Omental fat pad (tissue), 4 donors: ENCODE data around the gene CS. TPM values are rescaled to one million over a fixed set of nuclear protein-coding genes. Genes with fewer than 3 reads are reported as not detected.

ENCODE experiments used
- ATAC-seq: fragments of 150-250 bp; one replicate; pipeline ENCODE4 v1.9.1; 2016; ENCODE audit warnings: mild to moderate bottlenecking, moderate library complexity; ENCODE audit not compliant: low FRiP score
- DNase-seq: peaks from one replicate; pipeline ENCODE4 v3.0.0-alpha.2; 2019; ENCODE audit warnings: low spot score
- CTCF ChIP-seq, 3 donors: fragments of 450-650 bp; IDR thresholded peaks; one replicate each; pipeline ENCODE4 v1.5.1; 2016 to 2017; ENCODE audit warnings: antibody characterized with exemption in 3 of 3, mild to moderate bottlenecking in 3 of 3, moderate library complexity in 2 of 3
- total RNA-seq, 4 donors: library from RNA; depleted of rRNA; stranded (reverse); fragments of >200 nt; gene quantifications; one replicate each; pipeline ENCODE4 v1.1.0, GENCODE V29; 2016

Gene CS
- total RNA-seq, 4 donors from 2014 or later: 143 to 210 (median 194) TPM

DNA sequence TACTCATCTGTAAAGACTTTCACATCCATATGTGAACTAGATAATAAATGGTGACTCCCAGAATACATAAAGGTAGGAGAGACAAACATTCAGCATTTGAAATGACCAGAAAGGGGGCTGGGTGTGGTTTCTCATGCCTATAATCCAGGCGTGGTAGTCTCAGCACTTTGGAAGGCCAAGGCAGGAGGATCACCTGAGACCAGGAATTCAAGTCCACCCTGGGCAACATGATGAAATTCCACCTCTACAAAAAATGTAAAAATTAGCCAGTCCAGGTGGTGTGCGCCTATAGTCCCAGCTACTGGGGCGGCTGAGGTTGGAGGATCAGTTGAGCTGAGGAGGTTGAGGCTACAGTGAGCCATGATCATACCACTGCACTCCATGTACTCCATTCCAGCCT is 4.1 kb upstream of the CS start:
- no peak for DNase-seq
- no peak for ATAC-seq
- TF ChIP-seq CTCF (IDR thresholded peaks at IDR 0.05): no peak

- peak; percentile 42 for DNase-seq
- TF ChIP-seq CTCF (IDR thresholded peaks at IDR 0.05): no peak
- peak; percentile 39 for ATAC-seq
Observed at GRCh38 chr12:56300644-56301464, 724 bp upstream of the CS start.

- ATAC-seq (peak; percentile 12), DNase-seq (no peak)
- no peak for TF ChIP-seq CTCF (IDR thresholded peaks at IDR 0.05)
Observed at GRCh38 chr12:56299308-56299852, 750 bp downstream of the CS start.

- ATAC-seq: no peak
Observed at GRCh38 chr12:56298828-56299227, 1.3 kb downstream of the CS start.

DNA sequence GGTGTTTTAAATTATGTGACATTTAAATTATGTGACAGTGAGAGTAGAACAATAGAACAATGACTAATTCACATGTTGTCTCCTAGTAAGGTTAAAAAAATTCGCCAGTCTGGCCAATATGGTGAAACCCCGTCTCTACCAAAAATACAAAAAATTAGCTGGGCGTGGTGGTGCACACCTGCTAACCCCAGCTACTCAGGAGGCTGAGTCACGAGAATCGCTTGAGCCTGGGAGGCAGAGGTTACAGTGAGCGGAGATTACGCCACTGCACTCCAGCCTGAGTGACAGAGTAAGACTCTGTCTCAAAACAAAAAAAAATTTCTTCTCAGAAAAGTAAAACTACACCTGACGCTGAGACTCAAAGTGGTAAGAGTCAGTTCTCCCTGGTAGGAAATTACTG is 2.7 kb downstream of the CS start:
- ATAC-seq (no peak), DNase-seq (no peak)
- no peak for TF ChIP-seq CTCF (IDR thresholded peaks at IDR 0.05)

More at GRCh38 chr12:56298828-56299227, 1.3 kb downstream of the CS start:
- no peak for TF ChIP-seq CTCF (IDR thresholded peaks at IDR 0.05)
- no peak for DNase-seq

DNA sequence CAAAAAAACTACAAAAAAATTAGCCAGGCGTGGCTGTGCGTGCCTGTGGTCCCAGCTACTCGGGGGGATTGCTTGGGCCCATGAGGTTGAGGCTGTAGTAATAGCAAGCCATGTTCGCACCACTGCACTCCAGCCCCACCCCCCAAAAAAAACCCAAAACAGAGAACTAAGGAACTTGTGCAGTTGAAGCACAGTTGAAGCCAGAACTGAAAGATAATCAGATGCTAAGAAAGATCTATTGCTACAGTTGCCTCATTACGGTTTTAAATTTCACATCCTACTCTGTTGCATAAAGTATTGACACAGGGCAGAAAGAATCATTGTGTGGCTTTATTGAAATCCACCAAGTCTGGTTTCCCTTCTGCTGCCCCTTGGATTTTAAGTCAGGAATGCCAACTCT is 3.8 kb downstream of the CS start:
- TF ChIP-seq CTCF (IDR thresholded peaks at IDR 0.05): no peak
- DNase-seq (no peak), ATAC-seq (no peak)

DNA sequence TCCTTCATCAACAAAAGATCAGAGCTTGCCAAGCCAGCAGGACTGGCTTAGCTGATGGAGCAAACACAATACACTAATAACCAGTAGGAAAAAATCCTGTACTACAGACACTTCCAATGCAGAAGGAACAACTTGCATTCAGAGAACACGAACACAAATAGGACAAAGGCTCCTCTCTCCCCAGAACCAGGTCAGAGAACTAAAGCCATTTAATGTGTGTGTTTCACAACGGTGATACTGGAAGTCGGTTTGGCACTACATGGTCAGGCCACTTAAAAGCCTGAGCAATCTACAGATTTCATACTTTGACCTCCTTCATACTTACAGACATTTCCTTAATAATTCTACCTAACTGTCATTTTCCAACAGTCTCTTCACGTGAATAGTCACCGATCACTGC is 6.3 kb downstream of the CS start:
- no peak for ATAC-seq
- no peak for DNase-seq
- TF ChIP-seq CTCF (IDR thresholded peaks at IDR 0.05): no peak
